ENCODE results near the gene TOGARAM1.

DNA sequence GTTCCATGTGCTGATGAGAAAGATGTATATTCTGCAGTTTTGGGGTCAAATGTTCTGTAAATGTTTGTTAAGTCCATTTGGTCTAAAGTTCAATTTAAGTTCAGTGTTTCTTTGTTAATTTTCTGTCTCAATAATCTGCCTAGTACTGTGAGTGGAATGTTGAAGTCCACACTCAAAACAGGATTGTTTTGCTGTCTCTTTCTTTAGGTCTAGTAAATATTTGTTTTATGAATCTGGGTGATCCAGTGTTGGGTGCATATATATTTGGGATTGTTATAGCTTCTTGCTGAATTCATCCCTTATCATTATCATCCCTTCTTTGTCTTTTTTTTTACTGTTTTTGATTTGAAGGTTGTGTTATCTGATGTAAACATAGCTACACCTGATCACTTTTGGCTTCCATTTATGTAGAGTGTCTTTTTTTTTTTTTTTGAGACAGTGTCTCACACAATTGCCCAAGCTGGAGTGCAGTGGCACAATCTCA lies 95.9 kb downstream of the TOGARAM1 start:
- TF ChIP-seq, protein P1, sequence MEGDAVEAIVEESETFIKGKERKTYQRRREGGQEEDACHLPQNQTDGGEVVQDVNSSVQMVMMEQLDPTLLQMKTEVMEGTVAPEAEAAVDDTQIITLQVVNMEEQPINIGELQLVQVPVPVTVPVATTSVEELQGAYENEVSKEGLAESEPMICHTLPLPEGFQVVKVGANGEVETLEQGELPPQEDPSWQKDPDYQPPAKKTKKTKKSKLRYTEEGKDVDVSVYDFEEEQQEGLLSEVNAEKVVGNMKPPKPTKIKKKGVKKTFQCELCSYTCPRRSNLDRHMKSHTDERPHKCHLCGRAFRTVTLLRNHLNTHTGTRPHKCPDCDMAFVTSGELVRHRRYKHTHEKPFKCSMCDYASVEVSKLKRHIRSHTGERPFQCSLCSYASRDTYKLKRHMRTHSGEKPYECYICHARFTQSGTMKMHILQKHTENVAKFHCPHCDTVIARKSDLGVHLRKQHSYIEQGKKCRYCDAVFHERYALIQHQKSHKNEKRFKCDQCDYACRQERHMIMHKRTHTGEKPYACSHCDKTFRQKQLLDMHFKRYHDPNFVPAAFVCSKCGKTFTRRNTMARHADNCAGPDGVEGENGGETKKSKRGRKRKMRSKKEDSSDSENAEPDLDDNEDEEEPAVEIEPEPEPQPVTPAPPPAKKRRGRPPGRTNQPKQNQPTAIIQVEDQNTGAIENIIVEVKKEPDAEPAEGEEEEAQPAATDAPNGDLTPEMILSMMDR (IDR thresholded peaks at IDR 0.05) = no peak
- TF ChIP-seq POLR2A (IDR thresholded peaks at IDR 0.05) = no peak

All from right lobe of liver (tissue), 4 donors.